Endothelial cell of umbilical vein (primary cell): Measurements from ENCODE around the gene PRELID3B. TPM values are rescaled to one million over a fixed set of nuclear protein-coding genes. Genes with fewer than 3 reads are reported as not detected.

Source experiments
- BruUV-seq: library from RNA; stranded (reverse); fragments of 400-500 nt; replicated peaks from 2 replicates; lab custom pipeline; 2021; lab: Mats Ljungman, UMichigan
- CTCF ChIA-PET: fragments of 300-600, 350-600 bp; sonication (Branson Sonifier 250); formaldehyde crosslinking; loops from one replicate; lab custom pipeline; 2021; ENCODE audit warnings: antibody characterized with exemption, inconsistent platforms; lab: Charles Lee
- POLR2A ChIA-PET: fragments of 300-600, 350-600 bp; sonication (Branson Sonifier 250); formaldehyde crosslinking; loops from one replicate; lab custom pipeline; 2021; ENCODE audit warnings: antibody characterized with exemption, inconsistent platforms; lab: Charles Lee
- DNase-seq: peaks from one replicate; pipeline ENCODE4 v3.0.0-alpha.2; 2011; ENCODE audit warnings: low read depth, low spot score
- FAIRE-seq: peaks from 2 replicates; lab custom pipeline; 2011; peaks lifted over from hg19 to GRCh38; lab: Jason Lieb, UNC
- H2AFZ ChIP-seq: 2 replicates; pipeline ENCODE4 v1.6.0; 2012; ENCODE audit warnings: low read depth, low read length, control low read depth, inconsistent platforms
- H3K27ac ChIP-seq: 2 replicates; pipeline ENCODE4 v1.5.1; 2011; ENCODE audit warnings: low read depth, mild to moderate bottlenecking, control low read depth, low read length, moderate library complexity; ENCODE audit not compliant: insufficient read depth
- H3K27me3 ChIP-seq, 2 experiments: 2 replicates each; pipeline versions ENCODE4 v1.6.0 to v1.6.1; 2011; ENCODE audit warnings: low read length in 2 of 2, mixed read lengths in 1 of 2; ENCODE audit not compliant: control insufficient read depth in 2 of 2, insufficient read depth in 2 of 2
- H3K36me3 ChIP-seq, 2 experiments: 2 replicates in 1 of 2; 3 replicates in 1 of 2; pipeline ENCODE4 v1.5.1; 2011; ENCODE audit warnings: low read length in 2 of 2, mild to moderate bottlenecking in 1 of 2, moderate library complexity in 1 of 2; ENCODE audit not compliant: control insufficient read depth in 2 of 2, insufficient read depth in 2 of 2; ENCODE audit errors: extremely low read depth in 1 of 2
- H3K4me1 ChIP-seq: 3 replicates; pipeline ENCODE4 v1.5.1; 2011; ENCODE audit warnings: mild to moderate bottlenecking, low read length; ENCODE audit not compliant: control insufficient read depth, insufficient read depth; ENCODE audit errors: extremely low read depth
- H3K4me2 ChIP-seq: 2 replicates; pipeline ENCODE4 v1.6.1; 2011; ENCODE audit warnings: low read length, control low read depth, mixed read lengths; ENCODE audit not compliant: insufficient read depth
- H3K4me3 ChIP-seq, 3 experiments: fragments of 200-600 bp in 1 of 3; sonication (generic), shearing (Covaris generic) in 1 of 3; replicated peaks in 1 of 3; 2 replicates each; pipeline ENCODE4 v1.5.1; 2011 to 2016; ENCODE audit warnings: control low read depth in 3 of 3, low read length in 3 of 3, mild to moderate bottlenecking in 2 of 3, inconsistent platforms in 1 of 3, low read depth in 1 of 3, moderate library complexity in 1 of 3; ENCODE audit not compliant: insufficient read depth in 1 of 3
- H3K79me2 ChIP-seq: 2 replicates; pipeline ENCODE4 v1.6.0; 2012; ENCODE audit warnings: low read length, inconsistent platforms; ENCODE audit not compliant: control insufficient read depth, insufficient read depth
- H3K9ac ChIP-seq: replicated peaks from 2 replicates; pipeline ENCODE3; 2011; ENCODE audit warnings: low read length, control low read depth; ENCODE audit not compliant: insufficient read depth; ENCODE audit errors: extremely low read depth
- H3K9me1 ChIP-seq: replicated peaks from 3 replicates; pipeline ENCODE4 v1.6.0; 2011; ENCODE audit warnings: mild to moderate bottlenecking, low read length; ENCODE audit not compliant: control insufficient read depth, insufficient read depth; ENCODE audit errors: extremely low read depth
- H3K9me3 ChIP-seq: replicated peaks from 2 replicates; pipeline ENCODE4 v1.5.1; 2012; ENCODE audit warnings: low read length, inconsistent platforms; ENCODE audit not compliant: control insufficient read depth, insufficient read depth
- H4K20me1 ChIP-seq: replicated peaks from 2 replicates; pipeline ENCODE3; 2011; ENCODE audit warnings: mild to moderate bottlenecking, low read length; ENCODE audit not compliant: control insufficient read depth, insufficient read depth; ENCODE audit errors: extremely low read depth
- EZH2 ChIP-seq: IDR thresholded peaks from 2 replicates; pipeline ENCODE4 v1.6.1; 2012; ENCODE audit warnings: borderline replicate concordance, low read depth, mild to moderate bottlenecking, moderate library complexity, low read length, inconsistent platforms; ENCODE audit not compliant: severe bottlenecking
- FOS ChIP-seq: IDR thresholded peaks from 2 replicates; pipeline ENCODE4 v1.6.1; 2011; ENCODE audit warnings: mild to moderate bottlenecking, low read length, moderate library complexity, borderline replicate concordance; ENCODE audit not compliant: insufficient read depth
- GATA2 ChIP-seq: IDR thresholded peaks from 2 replicates; pipeline ENCODE4 v1.7.0; 2011; ENCODE audit warnings: low read depth, mild to moderate bottlenecking, moderate library complexity, mixed read lengths, low read length; ENCODE audit not compliant: insufficient read length, insufficient read depth
- JUN ChIP-seq: IDR thresholded peaks from 2 replicates; pipeline ENCODE4 v1.6.1; 2011; ENCODE audit warnings: borderline replicate concordance, low read depth; ENCODE audit not compliant: insufficient read length, insufficient read depth
- MYC ChIP-seq: IDR thresholded peaks from one replicate; pipeline ENCODE4 v1.6.1; 2011; ENCODE audit warnings: mild to moderate bottlenecking, low read depth, low read length
- POLR2A ChIP-seq: IDR thresholded peaks from 2 replicates; pipeline ENCODE4 v1.6.1; 2012; ENCODE audit warnings: low read depth, mild to moderate bottlenecking, control low read depth, low read length
- POLR2AphosphoS5 ChIP-seq: IDR thresholded peaks from 2 replicates; pipeline ENCODE4 v1.6.1; 2012; ENCODE audit warnings: low read depth, mild to moderate bottlenecking, control low read depth, low read length, moderate library complexity; ENCODE audit not compliant: insufficient read depth
- dilution Hi-C: fragments of 300-500 bp; cut with MboI; formaldehyde crosslinking; loops from one replicate; pipeline ENCODE4 v1.15.0; 2019; ENCODE audit warnings: low sequenced_read_pairs; ENCODE audit not compliant: extremely low pct_ligation_motif_present
- intact Hi-C: fragments of 100-400 bp; cut with micrococcal nuclease; formaldehyde crosslinking; loops from one replicate; pipeline ENCODE4 v1.10.0; 2022
- polyA plus RNA-seq, 4 experiments: library from polyadenylated mRNA; depleted of rRNA in 3 of 4; stranded (reverse) in 3 of 4; unstranded in 1 of 4; fragments of >200 nt; gene quantifications; 2 replicates each; pipeline versions ENCODE4 v1.2.1 to v1.2.3, GENCODE V29; 2011 to 2012; ENCODE audit warnings: missing spikeins in 1 of 4
- total RNA-seq: library from RNA; stranded (reverse); gene quantifications from 2 replicates; pipeline ENCODE4 v1.2.3, GENCODE V29; 2021
- TF ChIP-seq, protein P1 (sequence below), 2 donors: IDR thresholded peaks; 1 replicate in 1 of 2; 2 replicates in 1 of 2; pipeline ENCODE4 v1.5.1; 2011; ENCODE audit warnings: low read length in 2 of 2, mild to moderate bottlenecking in 2 of 2, moderate library complexity in 2 of 2, control low read depth in 1 of 2, inconsistent platforms in 1 of 2, low read depth in 1 of 2; ENCODE audit not compliant: insufficient read depth in 1 of 2; ENCODE audit errors: extremely low read depth in 1 of 2
- TF ChIP-seq, protein P2 (sequence below): IDR thresholded peaks from 2 replicates; pipeline ENCODE4 v1.6.1; 2011; ENCODE audit not compliant: insufficient read depth, insufficient read length

PRELID3B gene
- total and polyA plus RNA-seq, 2 donors (not counting 3 experiments of a cell fraction or from before 2014, with no cell fraction given) = 14.9 to 57.2 TPM

DNA sequence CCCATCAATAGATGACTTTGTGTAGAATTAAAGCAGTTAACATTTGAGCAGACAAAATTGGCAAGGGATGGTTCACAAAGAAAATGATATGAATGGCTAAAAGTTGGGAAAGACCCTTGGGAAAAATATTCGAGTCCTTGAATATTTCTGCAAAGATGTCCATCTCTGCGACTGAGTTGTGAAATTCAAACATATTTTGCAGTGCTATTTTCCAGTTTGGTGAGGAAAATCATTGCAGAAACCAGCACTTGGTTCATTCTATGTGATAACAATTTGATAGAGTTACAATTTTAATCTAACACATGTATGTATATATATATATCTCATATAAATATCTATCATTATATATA, 6.1 kb upstream of the PRELID3B start:
- Histone ChIP-seq H3K4me3 (no peak overlapping the region), H3K27ac (no peak overlapping the region), H3K9me3 (no peaks in the 10 kb centered on the region), H3K4me1 (no peaks in the 10 kb centered on the region), H3K27me3 (peaks cover 15 to 30% of the 10 kb centered on the region in 2 experiments), H3K79me2 (no peaks in the 10 kb centered on the region), H4K20me1 (no peaks in the 10 kb centered on the region), H3K9me1 (no peaks in the 10 kb centered on the region), H3K36me3 (no peaks in the 10 kb centered on the region), H3K9ac (no peak overlapping the region), H2AFZ (no peak overlapping the region), H3K4me2 (no peak overlapping the region)
- intact Hi-C loops (no loop called here), dilution Hi-C loops (no loop called here)
- POLR2A ChIA-PET = no interaction called here
- FAIRE-seq (no peak), DNase-seq (no peak)
- CTCF ChIA-PET = no interaction called here
- no peak for TF ChIP-seq JUN
- no peak for TF ChIP-seq POLR2A
- no peak for TF ChIP-seq MYC
- TF ChIP-seq, protein P1, sequence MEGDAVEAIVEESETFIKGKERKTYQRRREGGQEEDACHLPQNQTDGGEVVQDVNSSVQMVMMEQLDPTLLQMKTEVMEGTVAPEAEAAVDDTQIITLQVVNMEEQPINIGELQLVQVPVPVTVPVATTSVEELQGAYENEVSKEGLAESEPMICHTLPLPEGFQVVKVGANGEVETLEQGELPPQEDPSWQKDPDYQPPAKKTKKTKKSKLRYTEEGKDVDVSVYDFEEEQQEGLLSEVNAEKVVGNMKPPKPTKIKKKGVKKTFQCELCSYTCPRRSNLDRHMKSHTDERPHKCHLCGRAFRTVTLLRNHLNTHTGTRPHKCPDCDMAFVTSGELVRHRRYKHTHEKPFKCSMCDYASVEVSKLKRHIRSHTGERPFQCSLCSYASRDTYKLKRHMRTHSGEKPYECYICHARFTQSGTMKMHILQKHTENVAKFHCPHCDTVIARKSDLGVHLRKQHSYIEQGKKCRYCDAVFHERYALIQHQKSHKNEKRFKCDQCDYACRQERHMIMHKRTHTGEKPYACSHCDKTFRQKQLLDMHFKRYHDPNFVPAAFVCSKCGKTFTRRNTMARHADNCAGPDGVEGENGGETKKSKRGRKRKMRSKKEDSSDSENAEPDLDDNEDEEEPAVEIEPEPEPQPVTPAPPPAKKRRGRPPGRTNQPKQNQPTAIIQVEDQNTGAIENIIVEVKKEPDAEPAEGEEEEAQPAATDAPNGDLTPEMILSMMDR (IDR thresholded peaks at IDR 0.05; ENCODE audit: extremely low read depth in 1 of 2, insufficient read depth in 1 of 2, low read depth in 1 of 2, low read length in 2 of 2) = no peak
- TF ChIP-seq, protein P2, sequence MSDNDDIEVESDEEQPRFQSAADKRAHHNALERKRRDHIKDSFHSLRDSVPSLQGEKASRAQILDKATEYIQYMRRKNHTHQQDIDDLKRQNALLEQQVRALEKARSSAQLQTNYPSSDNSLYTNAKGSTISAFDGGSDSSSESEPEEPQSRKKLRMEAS = no peak
- TF ChIP-seq FOS = no peak
- no peak for TF ChIP-seq EZH2
- no peak for TF ChIP-seq POLR2AphosphoS5
- TF ChIP-seq GATA2 = no peak
- BruUV-seq = no TSS peak
